Keratinocyte (primary cell): ENCODE data around the gene MAZ. TPM values are rescaled to one million over a fixed set of nuclear protein-coding genes. Genes with fewer than 3 reads are reported as not detected.

Experiments used
- DNase-seq: peaks from one replicate; pipeline ENCODE4 v3.0.0-alpha.2; 2011; ENCODE audit warnings: low read depth, missing footprints, low spot score
- FAIRE-seq: peaks from 2 replicates; lab custom pipeline; 2011; peaks lifted over from hg19 to GRCh38; lab: Jason Lieb, UNC
- H2AFZ ChIP-seq: 2 replicates; pipeline ENCODE4 v1.6.0; 2012; ENCODE audit warnings: low read length, control low read depth, inconsistent platforms; ENCODE audit not compliant: control insufficient read depth
- H3K27ac ChIP-seq: 2 replicates; pipeline ENCODE4 v1.5.1; 2011; ENCODE audit warnings: low read length; ENCODE audit not compliant: control insufficient read depth, insufficient read depth
- H3K27me3 ChIP-seq: 3 replicates; pipeline ENCODE4 v1.6.0; 2011; ENCODE audit warnings: low read length; ENCODE audit not compliant: control insufficient read depth, insufficient read depth; ENCODE audit errors: extremely low read depth
- H3K36me3 ChIP-seq, 2 experiments: 2 replicates in 1 of 2; 3 replicates in 1 of 2; pipeline ENCODE4 v1.5.1; 2011; ENCODE audit warnings: low read length in 2 of 2, mild to moderate bottlenecking in 1 of 2; ENCODE audit not compliant: control insufficient read depth in 2 of 2, insufficient read depth in 2 of 2; ENCODE audit errors: extremely low read depth in 1 of 2
- H3K4me1 ChIP-seq: 3 replicates; pipeline ENCODE4 v1.5.1; 2011; ENCODE audit warnings: low read length; ENCODE audit not compliant: control insufficient read depth, insufficient read depth; ENCODE audit errors: extremely low read depth
- H3K4me2 ChIP-seq: 3 replicates; pipeline ENCODE4 v1.6.0; 2011; ENCODE audit warnings: low read depth, low read length; ENCODE audit not compliant: control insufficient read depth, insufficient read depth; ENCODE audit errors: extremely low read depth
- H3K4me3 ChIP-seq, 3 experiments: fragments of 200-600 bp in 1 of 3; sonication (generic) in 1 of 3; 2 replicates in 2 of 3; 3 replicates in 1 of 3; pipeline ENCODE4 v1.5.1; 2011 to 2016; ENCODE audit warnings: low read length in 3 of 3, mild to moderate bottlenecking in 3 of 3, control low read depth in 2 of 3, inconsistent platforms in 1 of 3, low read depth in 1 of 3, mixed read lengths in 1 of 3, mixed run types in 1 of 3, moderate library complexity in 1 of 3; ENCODE audit not compliant: control insufficient read depth in 2 of 3, insufficient read depth in 2 of 3; ENCODE audit errors: extremely low read depth in 1 of 3
- H3K79me2 ChIP-seq: 2 replicates; pipeline ENCODE4 v1.6.0; 2012; ENCODE audit warnings: low read length; ENCODE audit not compliant: control insufficient read depth, insufficient read depth
- H3K9ac ChIP-seq: 3 replicates; pipeline ENCODE4 v1.6.0; 2011; ENCODE audit warnings: low read length; ENCODE audit not compliant: control insufficient read depth, insufficient read depth; ENCODE audit errors: extremely low read depth
- H3K9me1 ChIP-seq: 3 replicates; pipeline ENCODE4 v1.6.0; 2011; ENCODE audit warnings: low read length; ENCODE audit not compliant: control insufficient read depth, insufficient read depth; ENCODE audit errors: extremely low read depth
- H3K9me3 ChIP-seq: 2 replicates; pipeline ENCODE4 v1.5.1; 2012; ENCODE audit warnings: low read depth, low read length; ENCODE audit not compliant: control insufficient read depth
- H4K20me1 ChIP-seq: 3 replicates; pipeline ENCODE4 v1.6.0; 2011; ENCODE audit warnings: low read length; ENCODE audit not compliant: control insufficient read depth, insufficient read depth; ENCODE audit errors: extremely low read depth
- CTCF ChIP-seq, 3 experiments: IDR thresholded peaks in 1 of 3; conservative IDR thresholded peaks in 1 of 3; optimal IDR thresholded peaks in 1 of 3; 2 replicates in 2 of 3; 3 replicates in 1 of 3; pipeline versions ENCODE3 to v1.5.1; 2011; ENCODE audit warnings: low read length in 3 of 3, mild to moderate bottlenecking in 3 of 3, moderate library complexity in 2 of 3, control low read depth in 1 of 3, inconsistent platforms in 1 of 3; ENCODE audit not compliant: insufficient read depth in 2 of 3; ENCODE audit errors: extremely low read depth in 1 of 3
- EZH2 ChIP-seq: IDR thresholded peaks from one replicate; pipeline ENCODE4 v1.6.1; 2012; ENCODE audit warnings: inconsistent platforms, mild to moderate bottlenecking, low read length, moderate library complexity
- dilution Hi-C: fragments of 300-500 bp; cut with MboI; formaldehyde crosslinking; loops from one replicate; pipeline ENCODE4 v1.7.0; 2020; ENCODE audit warnings: low sequenced_read_pairs; ENCODE audit not compliant: extremely low pct_ligation_motif_present
- polyA plus RNA-seq, 5 experiments: library from polyadenylated mRNA; depleted of rRNA in 3 of 5; stranded (reverse) in 3 of 5; stranded (forward) in 1 of 5; unstranded in 1 of 5; fragments of >200 nt; gene quantifications; 1 replicate in 1 of 5; 2 replicates in 3 of 5; 3 replicates in 1 of 5; pipeline versions ENCODE4 v1.2.1 to v1.2.3, GENCODE V29; 2011 to 2012; ENCODE audit warnings: missing spikeins in 2 of 5, low read depth in 1 of 5, low replicate concordance in 1 of 5

Gene MAZ
- polyA plus RNA-seq, 1 donor (not counting 4 experiments of a cell fraction or from before 2014, with no cell fraction given): 48.5 TPM

- dilution Hi-C loops: no loop called here
- Histone ChIP-seq H3K4me1 (peaks cover 36% of the 10 kb centered on the region), H3K4me2 (no peak overlapping the region)
Measured at GRCh38 chr16:29826342-29826695, 20.0 kb downstream of the MAZ start.

DNA sequence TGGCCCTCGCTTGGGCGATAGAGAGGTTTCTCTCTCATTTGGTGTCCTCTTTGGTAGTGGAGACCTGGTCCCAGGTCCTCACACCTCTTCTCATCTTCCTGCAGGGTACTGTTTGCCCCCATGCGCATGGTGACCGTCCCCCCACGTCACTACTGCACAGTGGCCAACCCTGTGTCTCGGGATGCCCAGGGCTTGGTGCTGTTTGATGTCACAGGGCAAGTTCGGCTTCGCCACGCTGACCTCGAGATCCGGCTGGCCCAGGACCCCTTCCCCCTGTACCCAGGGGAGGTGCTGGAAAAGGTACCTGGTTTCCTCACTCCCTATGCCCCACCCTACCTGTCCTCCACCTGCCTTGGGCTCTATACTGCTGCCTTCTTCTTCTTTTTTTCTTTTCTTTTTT lies 24.4 kb downstream of the MAZ start:
- TF ChIP-seq CTCF (optimal IDR thresholded peaks at IDR 0.05 in 1 of 3, IDR thresholded peaks at IDR 0.05 in 1 of 3, conservative IDR thresholded peaks at IDR 0.05 in 1 of 3; ENCODE audit: extremely low read depth in 1 of 3, insufficient read depth in 2 of 3, low read length in 3 of 3) (no peak), EZH2 (no peak)
- Histone ChIP-seq H3K9me1 (no peaks in the 10 kb centered on the region), H2AFZ (no peak overlapping the region), H3K9me3 (no peaks in the 10 kb centered on the region), H3K27ac (no peak overlapping the region), H3K27me3 (no peaks in the 10 kb centered on the region), H3K36me3 (peaks cover 17 to 31% of the 10 kb centered on the region in 2 experiments), H3K4me2 (no peak overlapping the region), H3K9ac (no peak overlapping the region), H3K79me2 (peaks cover 28% of the 10 kb centered on the region), H3K4me3 (no peak overlapping the region), H3K4me1 (no peaks in the 10 kb centered on the region), H4K20me1 (no peaks in the 10 kb centered on the region)
- DNase-seq (no peak), FAIRE-seq (no peak)
- dilution Hi-C loops: no loop called here

More at GRCh38 chr16:29826342-29826695, 20.0 kb downstream of the MAZ start:
- Histone ChIP-seq H2AFZ (no peak overlapping the region), H3K79me2 (peaks cover 65% of the 10 kb centered on the region), H3K27me3 (no peaks in the 10 kb centered on the region), H3K36me3 (peaks cover 6 to 11% of the 10 kb centered on the region in 2 experiments), H3K27ac (no peak overlapping the region), H3K9me1 (peaks cover 6% of the 10 kb centered on the region), H3K4me3 (no peak overlapping the region), H3K9me3 (no peaks in the 10 kb centered on the region), H3K9ac (no peak overlapping the region), H4K20me1 (no peaks in the 10 kb centered on the region)
- TF ChIP-seq CTCF (optimal IDR thresholded peaks at IDR 0.05 in 1 of 3, IDR thresholded peaks at IDR 0.05 in 1 of 3, conservative IDR thresholded peaks at IDR 0.05 in 1 of 3; ENCODE audit: extremely low read depth in 1 of 3, insufficient read depth in 2 of 3, low read length in 3 of 3) (no peak), EZH2 (no peak)
- DNase-seq (no peak), FAIRE-seq (no peak)
